IPS-18a (cell line): ENCODE data around the gene SMAD9.

Source experiments
- H3K27ac ChIP-seq: one replicate; pipeline ENCODE4 v1.5.1; 2013; ENCODE audit warnings: low read length
- H3K27me3 ChIP-seq: one replicate; pipeline ENCODE4 v1.6.1; 2013; ENCODE audit warnings: mild to moderate bottlenecking, low read length; ENCODE audit not compliant: control insufficient read depth, insufficient read depth
- H3K36me3 ChIP-seq: one replicate; pipeline ENCODE4 v1.6.1; 2013; ENCODE audit warnings: low read depth, low read length; ENCODE audit not compliant: control insufficient read depth
- H3K4me1 ChIP-seq: one replicate; pipeline ENCODE4 v1.6.1; 2013; ENCODE audit warnings: low read depth, low read length; ENCODE audit not compliant: control insufficient read depth
- H3K4me3 ChIP-seq: one replicate; pipeline ENCODE4 v1.5.1; 2013; ENCODE audit warnings: low read length
- H3K9ac ChIP-seq: one replicate; pipeline ENCODE4 v1.6.1; 2013; ENCODE audit warnings: mild to moderate bottlenecking, low read length, moderate library complexity
- H3K9me3 ChIP-seq: one replicate; pipeline ENCODE4 v1.6.1; 2013; ENCODE audit warnings: low read depth, low read length; ENCODE audit not compliant: control insufficient read depth

Gene SMAD9

GRCh38 chr13:36807616-36808015, 112.4 kb downstream of the SMAD9 start:
- Histone ChIP-seq H3K9ac (no peak overlapping the region), H3K27me3 (no peaks in the 10 kb centered on the region), H3K4me1 (no peaks in the 10 kb centered on the region), H3K4me3 (no peak overlapping the region), H3K36me3 (no peaks in the 10 kb centered on the region), H3K27ac (no peak overlapping the region), H3K9me3 (no peaks in the 10 kb centered on the region)

- Histone ChIP-seq H3K4me1 (no peaks in the 10 kb centered on the region), H3K9me3 (no peaks in the 10 kb centered on the region), H3K4me3 (no peak overlapping the region), H3K9ac (no peak overlapping the region), H3K27ac (no peak overlapping the region), H3K27me3 (no peaks in the 10 kb centered on the region), H3K36me3 (no peaks in the 10 kb centered on the region)
Observed at GRCh38 chr13:36806102-36806501, 113.9 kb downstream of the SMAD9 start.

- Histone ChIP-seq H3K9ac (no peak overlapping the region), H3K27ac (no peak overlapping the region)
Observed at GRCh38 chr13:36804588-36804987, 115.5 kb downstream of the SMAD9 start.

GRCh38 chr13:36801035-36801434, 119.0 kb downstream of the SMAD9 start:
- no peaks in the 10 kb centered on the region for H3K36me3 ChIP-seq
- no peak overlapping the region for H3K27ac ChIP-seq
- no peak overlapping the region for H3K4me3 ChIP-seq
- H3K4me1 ChIP-seq = peaks cover 7% of the 10 kb centered on the region
- H3K27me3 ChIP-seq = no peaks in the 10 kb centered on the region
- no peaks in the 10 kb centered on the region for H3K9me3 ChIP-seq
- H3K9ac ChIP-seq = no peak overlapping the region

More at GRCh38 chr13:36804588-36804987, 115.5 kb downstream of the SMAD9 start:
- Histone ChIP-seq H3K4me1 (no peaks in the 10 kb centered on the region), H3K27me3 (no peaks in the 10 kb centered on the region), H3K4me3 (no peak overlapping the region), H3K9me3 (no peaks in the 10 kb centered on the region), H3K36me3 (no peaks in the 10 kb centered on the region)

GRCh38 chr13:36796052-36796451, 124.0 kb downstream of the SMAD9 start:
- H3K27me3 ChIP-seq = no peaks in the 10 kb centered on the region
- H3K27ac ChIP-seq = no peak overlapping the region
- no peaks in the 10 kb centered on the region for H3K9me3 ChIP-seq
- no peak overlapping the region for H3K4me3 ChIP-seq
- H3K4me1 ChIP-seq = peaks cover 12% of the 10 kb centered on the region
- H3K36me3 ChIP-seq = no peaks in the 10 kb centered on the region
- no peak overlapping the region for H3K9ac ChIP-seq

- no peaks in the 10 kb centered on the region for H3K36me3 ChIP-seq
- no peak overlapping the region for H3K27ac ChIP-seq
- H3K4me1 ChIP-seq = peaks cover 12% of the 10 kb centered on the region
- no peak overlapping the region for H3K4me3 ChIP-seq
- no peak overlapping the region for H3K9ac ChIP-seq
- H3K27me3 ChIP-seq = no peaks in the 10 kb centered on the region
- H3K9me3 ChIP-seq = no peaks in the 10 kb centered on the region
Observed at GRCh38 chr13:36795463-36795862, 124.6 kb downstream of the SMAD9 start.
